H1 (cell line): ENCODE measurements around the gene GPR156. TPM values are rescaled to one million over a fixed set of nuclear protein-coding genes. Genes with fewer than 3 reads are reported as not detected.

ENCODE experiments used
- EZH2 ChIP-seq: fragments of 200-600 bp; sonication (generic); IDR thresholded peaks from 2 replicates; pipeline ENCODE4 v1.7.1; 2012; ENCODE audit warnings: low read depth, mild to moderate bottlenecking, moderate library complexity, low read length, inconsistent platforms; ENCODE audit not compliant: severe bottlenecking
- RBBP5 ChIP-seq: IDR thresholded peaks from 2 replicates; pipeline ENCODE4 v1.7.1; 2012; ENCODE audit warnings: low read depth, mild to moderate bottlenecking, inconsistent platforms, low read length, moderate library complexity, borderline replicate concordance
- polyA plus RNA-seq, 7 experiments: library from polyadenylated mRNA; depleted of rRNA in 3 of 7; stranded (reverse) in 5 of 7; unstranded in 2 of 7; fragments of >200 nt in 5 of 7; fragments of 200-250 nt in 2 of 7; gene quantifications; 1 replicate in 5 of 7; 2 replicates in 1 of 7; 4 replicates in 1 of 7; pipeline versions ENCODE4 v1.2.1 to v1.2.3, GENCODE V29; 2011 to 2013; ENCODE audit warnings: missing spikeins in 2 of 7, mixed read lengths in 2 of 7
- total RNA-seq: library from RNA; stranded (reverse); fragmentation: NEBNext Ultra II Directional; extraction: Animal tissue kit (Norgen Biotek cat#: 25700); gene quantifications from 2 replicates; pipeline ENCODE4 v1.2.1, GENCODE V29; 2021
- TF ChIP-seq, protein P1 (sequence below): fragments of 300-600 bp; sonication (generic); IDR thresholded peaks from 2 replicates; pipeline ENCODE4 v1.7.1; 2012; ENCODE audit warnings: low read length, moderate library complexity, mild to moderate bottlenecking, inconsistent platforms; ENCODE audit not compliant: insufficient replicate concordance

GPR156 gene
- total and polyA plus RNA-seq, 2 of the 8 experiments (the other 6 are each of a cell fraction or from before 2014, with no cell fraction given), result 1.6 to 1.8 TPM

DNA sequence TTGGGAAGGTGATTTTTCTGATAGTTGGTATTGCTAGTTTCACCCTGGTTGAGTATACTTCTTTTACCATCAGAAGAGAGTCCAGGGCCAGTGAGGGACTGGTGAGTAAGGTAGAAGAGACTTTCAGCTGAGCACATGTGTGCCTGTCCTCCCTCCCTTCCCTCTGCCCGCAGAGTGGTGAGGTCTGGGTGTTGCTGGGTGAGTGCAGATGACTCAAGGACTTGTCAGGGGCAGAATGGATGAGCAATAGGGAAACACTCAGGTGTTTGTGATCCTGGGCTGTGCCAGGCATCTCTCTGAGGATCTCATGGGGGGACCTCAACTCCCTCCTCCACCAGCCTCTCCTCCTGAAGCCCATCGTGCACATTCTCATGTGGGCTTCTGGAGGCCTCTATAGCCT lies 114.8 kb downstream of the GPR156 start (continued):
- TF ChIP-seq, protein P1, sequence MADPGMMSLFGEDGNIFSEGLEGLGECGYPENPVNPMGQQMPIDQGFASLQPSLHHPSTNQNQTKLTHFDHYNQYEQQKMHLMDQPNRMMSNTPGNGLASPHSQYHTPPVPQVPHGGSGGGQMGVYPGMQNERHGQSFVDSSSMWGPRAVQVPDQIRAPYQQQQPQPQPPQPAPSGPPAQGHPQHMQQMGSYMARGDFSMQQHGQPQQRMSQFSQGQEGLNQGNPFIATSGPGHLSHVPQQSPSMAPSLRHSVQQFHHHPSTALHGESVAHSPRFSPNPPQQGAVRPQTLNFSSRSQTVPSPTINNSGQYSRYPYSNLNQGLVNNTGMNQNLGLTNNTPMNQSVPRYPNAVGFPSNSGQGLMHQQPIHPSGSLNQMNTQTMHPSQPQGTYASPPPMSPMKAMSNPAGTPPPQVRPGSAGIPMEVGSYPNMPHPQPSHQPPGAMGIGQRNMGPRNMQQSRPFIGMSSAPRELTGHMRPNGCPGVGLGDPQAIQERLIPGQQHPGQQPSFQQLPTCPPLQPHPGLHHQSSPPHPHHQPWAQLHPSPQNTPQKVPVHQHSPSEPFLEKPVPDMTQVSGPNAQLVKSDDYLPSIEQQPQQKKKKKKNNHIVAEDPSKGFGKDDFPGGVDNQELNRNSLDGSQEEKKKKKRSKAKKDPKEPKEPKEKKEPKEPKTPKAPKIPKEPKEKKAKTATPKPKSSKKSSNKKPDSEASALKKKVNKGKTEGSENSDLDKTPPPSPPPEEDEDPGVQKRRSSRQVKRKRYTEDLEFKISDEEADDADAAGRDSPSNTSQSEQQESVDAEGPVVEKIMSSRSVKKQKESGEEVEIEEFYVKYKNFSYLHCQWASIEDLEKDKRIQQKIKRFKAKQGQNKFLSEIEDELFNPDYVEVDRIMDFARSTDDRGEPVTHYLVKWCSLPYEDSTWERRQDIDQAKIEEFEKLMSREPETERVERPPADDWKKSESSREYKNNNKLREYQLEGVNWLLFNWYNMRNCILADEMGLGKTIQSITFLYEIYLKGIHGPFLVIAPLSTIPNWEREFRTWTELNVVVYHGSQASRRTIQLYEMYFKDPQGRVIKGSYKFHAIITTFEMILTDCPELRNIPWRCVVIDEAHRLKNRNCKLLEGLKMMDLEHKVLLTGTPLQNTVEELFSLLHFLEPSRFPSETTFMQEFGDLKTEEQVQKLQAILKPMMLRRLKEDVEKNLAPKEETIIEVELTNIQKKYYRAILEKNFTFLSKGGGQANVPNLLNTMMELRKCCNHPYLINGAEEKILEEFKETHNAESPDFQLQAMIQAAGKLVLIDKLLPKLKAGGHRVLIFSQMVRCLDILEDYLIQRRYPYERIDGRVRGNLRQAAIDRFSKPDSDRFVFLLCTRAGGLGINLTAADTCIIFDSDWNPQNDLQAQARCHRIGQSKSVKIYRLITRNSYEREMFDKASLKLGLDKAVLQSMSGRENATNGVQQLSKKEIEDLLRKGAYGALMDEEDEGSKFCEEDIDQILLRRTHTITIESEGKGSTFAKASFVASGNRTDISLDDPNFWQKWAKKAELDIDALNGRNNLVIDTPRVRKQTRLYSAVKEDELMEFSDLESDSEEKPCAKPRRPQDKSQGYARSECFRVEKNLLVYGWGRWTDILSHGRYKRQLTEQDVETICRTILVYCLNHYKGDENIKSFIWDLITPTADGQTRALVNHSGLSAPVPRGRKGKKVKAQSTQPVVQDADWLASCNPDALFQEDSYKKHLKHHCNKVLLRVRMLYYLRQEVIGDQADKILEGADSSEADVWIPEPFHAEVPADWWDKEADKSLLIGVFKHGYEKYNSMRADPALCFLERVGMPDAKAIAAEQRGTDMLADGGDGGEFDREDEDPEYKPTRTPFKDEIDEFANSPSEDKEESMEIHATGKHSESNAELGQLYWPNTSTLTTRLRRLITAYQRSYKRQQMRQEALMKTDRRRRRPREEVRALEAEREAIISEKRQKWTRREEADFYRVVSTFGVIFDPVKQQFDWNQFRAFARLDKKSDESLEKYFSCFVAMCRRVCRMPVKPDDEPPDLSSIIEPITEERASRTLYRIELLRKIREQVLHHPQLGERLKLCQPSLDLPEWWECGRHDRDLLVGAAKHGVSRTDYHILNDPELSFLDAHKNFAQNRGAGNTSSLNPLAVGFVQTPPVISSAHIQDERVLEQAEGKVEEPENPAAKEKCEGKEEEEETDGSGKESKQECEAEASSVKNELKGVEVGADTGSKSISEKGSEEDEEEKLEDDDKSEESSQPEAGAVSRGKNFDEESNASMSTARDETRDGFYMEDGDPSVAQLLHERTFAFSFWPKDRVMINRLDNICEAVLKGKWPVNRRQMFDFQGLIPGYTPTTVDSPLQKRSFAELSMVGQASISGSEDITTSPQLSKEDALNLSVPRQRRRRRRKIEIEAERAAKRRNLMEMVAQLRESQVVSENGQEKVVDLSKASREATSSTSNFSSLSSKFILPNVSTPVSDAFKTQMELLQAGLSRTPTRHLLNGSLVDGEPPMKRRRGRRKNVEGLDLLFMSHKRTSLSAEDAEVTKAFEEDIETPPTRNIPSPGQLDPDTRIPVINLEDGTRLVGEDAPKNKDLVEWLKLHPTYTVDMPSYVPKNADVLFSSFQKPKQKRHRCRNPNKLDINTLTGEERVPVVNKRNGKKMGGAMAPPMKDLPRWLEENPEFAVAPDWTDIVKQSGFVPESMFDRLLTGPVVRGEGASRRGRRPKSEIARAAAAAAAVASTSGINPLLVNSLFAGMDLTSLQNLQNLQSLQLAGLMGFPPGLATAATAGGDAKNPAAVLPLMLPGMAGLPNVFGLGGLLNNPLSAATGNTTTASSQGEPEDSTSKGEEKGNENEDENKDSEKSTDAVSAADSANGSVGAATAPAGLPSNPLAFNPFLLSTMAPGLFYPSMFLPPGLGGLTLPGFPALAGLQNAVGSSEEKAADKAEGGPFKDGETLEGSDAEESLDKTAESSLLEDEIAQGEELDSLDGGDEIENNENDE, result no peak
- TF ChIP-seq EZH2 (no peak), RBBP5 (no peak)
